Occipital lobe (tissue), 2 donors: ENCODE results near the gene HBEGF. TPM values are rescaled to one million over a fixed set of nuclear protein-coding genes. Genes with fewer than 3 reads are reported as not detected.

ENCODE experiments used
- DNase-seq: peaks from one replicate; lab custom pipeline; 2025; lab: John Stamatoyannopoulos, UW
- total RNA-seq: library from RNA; depleted of rRNA; stranded (reverse); fragments of >200 nt; gene quantifications from one replicate; pipeline ENCODE4 v1.2.3, GENCODE V29; 2014

Gene HBEGF
- total RNA-seq, 1 donor from 2014 or later: 8.7 TPM

DNA sequence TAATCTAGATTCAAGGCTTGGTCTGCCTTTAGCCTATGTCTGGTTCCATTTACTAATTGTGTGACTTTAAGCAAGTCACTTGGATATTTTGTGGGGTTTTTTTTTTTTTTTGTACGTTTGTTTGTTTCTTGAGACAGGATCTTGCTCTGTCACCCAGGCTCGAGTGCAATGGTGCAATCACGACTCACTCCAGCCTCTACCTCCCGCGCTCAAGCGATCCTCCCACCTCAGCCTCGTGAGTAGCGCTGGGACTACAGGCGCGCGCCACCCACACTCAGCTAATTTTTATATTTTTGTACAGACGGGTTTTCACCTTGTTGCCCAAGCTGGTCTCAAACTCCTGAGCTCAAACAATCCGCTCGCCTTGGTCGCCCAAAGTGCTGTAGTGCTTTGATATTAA is 42.4 kb downstream of the HBEGF start:
- no peak for DNase-seq

DNA sequence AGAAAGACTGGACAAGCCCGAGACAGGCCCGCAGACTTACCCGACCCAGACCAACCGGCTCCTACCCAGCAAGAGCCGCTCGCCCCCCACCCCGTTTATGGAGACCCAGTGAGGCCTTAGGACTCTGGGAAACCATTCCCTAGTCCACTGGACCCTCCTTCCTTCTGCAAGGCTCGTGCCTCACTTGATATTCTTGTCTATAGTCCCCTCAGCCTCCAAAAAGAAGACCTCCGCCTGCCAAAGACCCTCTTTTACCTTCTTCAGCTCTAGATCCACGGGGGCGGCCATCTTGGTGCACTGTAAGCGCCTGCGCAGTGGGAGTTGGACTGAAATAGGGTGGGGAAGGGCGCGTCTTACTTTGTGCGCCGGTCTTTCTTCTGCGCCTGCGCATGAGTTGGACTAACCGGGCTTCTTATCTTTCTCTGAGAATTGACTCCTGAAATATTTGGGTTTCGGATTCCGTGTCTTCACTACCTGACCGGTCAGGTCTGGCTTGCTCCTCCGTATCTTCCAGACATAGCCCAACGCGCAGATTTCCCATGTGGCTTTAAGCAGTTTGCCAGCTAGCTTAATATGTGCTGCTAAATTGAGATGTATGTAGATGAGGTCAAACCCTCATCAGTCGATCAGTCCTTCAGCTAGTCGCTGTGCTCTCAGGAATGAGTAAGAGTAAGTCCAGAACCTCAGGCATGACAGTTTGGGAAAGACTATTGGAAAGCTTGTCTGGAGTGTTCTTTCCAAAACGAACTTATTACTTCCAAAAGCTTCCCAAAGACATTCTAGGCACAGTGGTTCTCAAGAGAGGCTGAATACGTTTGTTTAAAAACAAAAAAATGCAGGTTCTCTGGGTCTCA is 43.4 kb downstream of the HBEGF start, which contains the start of gene PFDN1:
TSS of gene PFDN1 (minus strand) at position 316 of the 854 bp plus-strand sequence. CDS start at position 288, 28 bp downstream.
- DNase-seq: peak; percentile 86

DNA sequence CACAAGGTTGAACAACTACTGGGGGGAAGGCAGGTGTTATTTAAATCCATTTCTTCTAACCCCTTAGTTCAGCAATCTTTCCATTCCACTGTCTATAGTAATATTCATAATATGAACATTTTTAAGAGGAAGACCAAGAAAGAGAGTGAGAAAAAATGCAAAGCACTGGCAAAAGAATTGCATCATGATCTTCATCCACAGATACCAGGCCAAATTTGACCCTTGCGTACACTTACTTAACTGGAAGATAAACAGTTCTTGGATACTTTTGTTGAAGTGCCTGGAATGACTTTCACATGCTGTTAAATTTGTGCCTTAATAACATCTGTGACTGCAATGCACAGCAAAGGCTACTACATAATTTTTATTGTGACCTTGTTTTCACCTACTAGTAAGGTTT is 45.3 kb downstream of the HBEGF start:
- DNase-seq: no peak

DNA sequence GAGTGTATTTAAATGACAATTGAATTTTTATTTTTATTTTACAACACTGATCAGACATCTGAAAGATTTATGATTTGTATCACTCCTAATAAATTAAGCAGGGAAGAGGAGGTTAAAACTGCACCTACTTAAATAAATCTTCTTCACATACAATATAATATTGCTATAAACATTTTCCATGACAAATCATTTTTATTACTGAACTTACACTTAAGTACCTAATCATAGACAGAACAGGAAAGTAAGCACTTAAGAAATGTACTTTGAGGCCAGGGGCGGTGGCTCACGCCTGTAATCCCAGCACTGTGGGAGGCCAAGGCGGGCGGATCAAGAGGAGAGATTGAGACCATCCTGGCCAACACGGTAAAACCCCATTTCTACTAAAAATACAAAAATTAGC is 47.3 kb downstream of the HBEGF start:
- no peak for DNase-seq

DNA sequence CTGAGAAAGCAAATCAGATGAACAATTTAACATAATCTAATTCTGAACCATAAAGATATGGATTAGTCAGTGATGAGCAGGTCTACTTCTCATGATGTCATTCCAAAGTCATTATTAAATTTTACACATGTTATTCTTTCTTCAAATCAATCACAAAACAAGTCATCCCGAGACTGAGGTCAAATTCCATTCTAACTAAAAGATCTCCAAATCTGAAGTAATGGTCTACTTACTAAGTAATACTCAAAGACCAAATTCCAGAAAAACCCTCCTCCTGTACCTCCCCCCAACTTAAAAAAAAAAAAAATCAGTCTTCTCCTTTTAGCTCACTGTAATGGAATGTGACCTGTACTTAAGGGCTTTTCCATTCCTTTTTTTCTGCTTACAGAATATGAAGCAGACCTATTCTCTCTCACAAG is 48.2 kb downstream of the HBEGF start:
- DNase-seq: no peak

DNA sequence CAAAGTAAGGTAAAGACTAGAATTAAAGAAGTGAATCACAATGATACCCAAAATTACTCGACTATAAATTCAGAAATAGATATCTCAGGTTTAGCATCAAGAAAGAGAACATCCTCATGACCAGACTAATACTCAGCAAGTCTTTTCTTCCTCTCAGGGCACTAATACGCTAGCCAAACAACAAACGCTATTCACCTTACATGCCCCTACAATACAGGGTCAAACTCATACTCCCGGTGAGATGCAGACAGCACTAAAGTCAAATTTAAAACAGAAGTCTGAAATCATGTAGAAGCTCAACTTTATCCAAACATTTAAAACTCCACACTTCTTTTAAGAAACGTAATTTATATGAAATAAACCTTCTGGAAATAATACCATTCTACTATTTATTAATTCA is 49.1 kb downstream of the HBEGF start:
- no peak for DNase-seq

DNA sequence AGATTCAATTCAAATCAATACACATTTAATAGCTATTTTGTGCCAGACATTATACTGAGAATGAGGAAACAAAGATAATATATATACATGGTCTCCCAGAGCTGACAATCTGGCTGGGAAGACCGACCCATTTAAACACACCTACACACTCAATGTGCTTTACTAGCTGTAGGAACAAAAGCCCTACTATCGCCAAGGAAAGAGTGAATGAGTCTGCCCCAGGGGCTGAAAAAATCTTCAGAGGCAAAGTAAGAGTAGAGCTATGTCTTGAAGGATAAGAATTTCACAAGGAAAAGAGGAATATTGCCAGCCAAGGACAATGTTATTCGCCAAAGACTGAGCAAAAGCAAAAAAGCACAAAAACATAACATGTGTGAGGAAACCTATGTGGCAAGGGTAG is 50.1 kb downstream of the HBEGF start:
- no peak for DNase-seq

DNA sequence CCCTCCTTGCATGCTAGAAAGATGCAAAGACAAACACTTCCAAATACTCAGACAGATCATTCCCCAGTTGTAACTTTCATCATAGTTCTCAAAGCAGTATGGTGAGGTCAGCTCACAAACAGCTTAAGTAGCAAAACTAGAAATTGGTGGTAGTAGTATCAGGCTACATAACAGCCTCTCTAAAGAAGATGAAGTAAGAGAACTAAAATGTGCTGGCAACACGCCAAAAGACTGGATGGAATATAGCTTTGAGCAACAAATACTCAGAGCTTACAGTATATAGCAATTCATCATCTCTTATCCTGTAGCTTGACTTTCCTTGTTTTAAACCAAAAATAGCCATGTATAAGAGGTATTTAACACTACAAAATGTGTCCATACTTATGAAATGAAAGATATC is 51.0 kb downstream of the HBEGF start:
- no peak for DNase-seq

DNA sequence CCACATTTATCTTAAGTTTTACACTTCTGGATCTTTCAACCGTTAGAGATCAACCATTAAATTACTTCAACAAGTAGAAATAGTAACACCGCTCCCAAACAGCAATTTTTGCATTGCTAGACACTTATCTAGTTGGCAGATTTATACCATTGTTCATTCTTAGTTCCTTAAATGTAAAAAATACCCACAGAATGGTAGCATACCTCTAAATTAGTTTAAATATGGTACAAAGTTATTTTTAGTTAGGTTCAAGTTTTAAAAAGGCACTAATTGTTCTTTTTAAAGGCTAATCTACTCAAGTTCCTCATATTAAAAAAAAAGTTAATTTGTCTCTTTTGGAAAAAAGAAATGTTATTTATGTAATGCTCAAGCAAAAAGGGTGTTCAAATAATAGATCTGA is 51.6 kb downstream of the HBEGF start:
- DNase-seq: no peak

DNA sequence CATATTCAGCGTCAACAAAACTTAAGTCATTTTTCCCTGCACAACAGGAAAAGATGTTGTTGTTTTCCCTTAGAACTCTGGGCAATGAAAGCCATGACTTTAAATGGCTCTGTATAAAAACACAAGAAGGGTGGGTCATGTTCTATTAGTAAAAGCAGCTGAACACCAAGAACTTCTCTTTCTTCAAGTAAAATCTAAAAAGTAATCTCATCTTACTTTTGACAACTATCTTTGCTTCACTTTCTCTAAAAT is 52.6 kb downstream of the HBEGF start:
- DNase-seq: no peak

DNA sequence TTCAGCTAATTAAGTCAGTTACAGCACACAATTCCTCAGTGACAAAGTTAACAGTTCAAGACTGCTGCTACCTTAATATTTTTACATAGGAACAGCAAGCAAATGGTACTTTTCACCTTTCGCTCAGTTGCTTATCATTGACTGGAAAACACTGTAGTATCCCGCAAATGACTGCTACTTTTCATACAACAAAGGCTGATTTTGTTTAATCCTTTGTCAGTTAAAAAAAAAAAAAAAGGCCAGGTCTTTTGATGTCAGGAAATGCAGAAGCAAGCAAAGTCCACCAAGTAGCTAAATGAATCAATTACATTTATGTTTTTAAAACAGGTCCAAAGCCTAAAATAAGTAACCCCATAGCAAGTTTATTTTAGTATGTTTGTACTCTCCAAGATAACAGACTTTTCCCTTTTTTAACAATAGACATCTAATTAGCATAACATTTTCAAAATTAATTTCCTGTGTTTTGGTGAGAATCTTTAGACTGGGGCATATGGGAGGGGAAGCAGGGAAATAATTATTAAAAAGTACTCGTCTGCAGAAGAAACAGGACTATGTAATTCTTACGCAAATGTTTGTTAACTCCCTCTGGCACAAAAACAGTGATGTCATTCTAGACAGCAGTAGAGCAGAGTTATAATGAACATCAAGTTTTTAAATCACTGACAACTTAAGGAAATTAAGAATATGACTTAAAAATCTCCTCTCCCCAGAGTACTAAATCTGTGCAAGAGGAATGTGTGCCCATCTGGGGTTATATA is 53.1 kb downstream of the HBEGF start:
- no peak for DNase-seq

DNA sequence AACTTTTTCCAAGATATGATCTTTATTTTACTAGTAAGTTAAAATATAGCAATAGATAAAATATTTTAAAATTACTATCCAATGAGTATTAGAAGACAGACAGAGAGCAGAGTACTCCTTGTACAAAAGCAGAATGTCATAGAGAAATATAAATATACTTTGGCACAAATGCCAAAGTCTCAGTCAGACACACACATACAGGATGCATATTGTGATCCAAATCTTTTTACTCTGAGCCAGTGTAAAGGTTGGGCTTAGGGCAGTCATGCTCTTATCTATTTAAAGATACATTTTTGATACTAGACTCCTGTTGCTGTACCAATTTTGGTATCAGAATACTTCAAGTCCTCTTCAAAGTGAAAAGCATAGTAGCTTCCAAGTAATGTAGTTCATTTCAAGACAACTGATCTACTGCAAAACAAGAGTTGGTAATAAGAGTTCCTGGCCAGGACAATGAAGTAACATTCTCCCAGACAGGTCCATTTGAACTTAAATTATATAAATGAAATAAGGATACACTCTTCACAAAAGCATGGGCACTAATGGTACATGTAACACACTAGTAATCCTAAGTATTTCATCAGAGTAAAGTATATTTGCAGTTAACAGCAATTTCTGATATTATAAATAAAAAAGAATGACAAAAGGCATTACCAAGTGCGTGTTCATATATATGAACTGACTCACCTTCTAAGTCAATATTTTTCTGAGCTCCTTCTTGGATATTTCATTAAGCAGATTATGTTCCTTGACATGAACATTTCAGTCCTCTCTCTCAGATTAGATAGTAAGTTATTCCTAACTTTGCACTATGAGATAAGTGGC is 54.0 kb downstream of the HBEGF start:
- DNase-seq: no peak

DNA sequence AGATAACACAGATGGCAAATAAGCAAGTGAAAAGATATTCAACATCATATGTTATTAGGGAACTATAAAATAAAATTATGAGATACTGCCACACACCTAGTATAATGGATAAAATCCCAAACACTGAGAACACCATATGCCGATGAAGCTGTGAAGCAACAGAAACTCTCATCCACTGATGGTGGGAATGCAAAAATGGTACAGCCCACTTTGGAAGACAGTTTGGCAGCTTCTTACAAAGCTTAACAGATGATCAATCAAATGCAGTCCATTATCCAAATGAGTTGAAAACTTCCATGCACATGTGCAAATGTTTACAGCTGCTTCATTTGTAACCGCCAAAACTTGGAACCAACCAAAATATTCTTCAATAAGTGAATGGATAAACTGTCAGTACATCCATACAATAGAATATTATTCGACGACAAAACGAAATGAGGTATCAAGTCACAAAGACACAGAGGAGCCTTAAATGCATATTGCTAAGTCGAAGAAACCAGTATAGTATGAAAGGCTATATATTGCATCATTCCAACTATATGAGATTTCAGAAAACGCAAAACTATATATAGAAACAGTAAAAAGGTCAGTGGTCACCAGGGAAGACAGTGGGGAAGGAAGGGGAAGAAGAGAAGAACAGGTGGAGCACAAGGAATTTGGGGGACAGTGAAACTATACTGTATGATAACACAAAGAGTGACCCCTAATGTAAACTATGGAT is 58.4 kb downstream of the HBEGF start:
- DNase-seq: no peak

DNA sequence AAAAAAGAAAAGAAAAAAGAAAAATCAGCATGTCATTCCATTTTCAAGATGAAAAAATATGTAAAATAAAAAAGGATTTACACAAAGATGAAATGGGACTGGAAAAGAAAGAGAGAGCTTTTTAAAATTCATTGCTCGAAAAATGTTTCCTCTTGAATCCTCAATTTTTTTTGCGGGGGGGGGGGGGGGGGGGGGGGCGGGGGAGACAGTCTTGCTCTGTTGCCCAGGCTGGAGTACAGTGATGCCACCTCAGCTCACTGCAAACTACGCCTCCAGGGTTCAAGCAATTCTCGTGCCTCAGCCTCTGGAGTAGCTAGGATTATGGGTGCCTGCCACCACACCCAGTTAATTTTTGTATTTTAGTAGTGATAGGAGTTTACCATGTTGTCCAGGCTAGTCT is 60.0 kb downstream of the HBEGF start:
- no peak for DNase-seq

DNA sequence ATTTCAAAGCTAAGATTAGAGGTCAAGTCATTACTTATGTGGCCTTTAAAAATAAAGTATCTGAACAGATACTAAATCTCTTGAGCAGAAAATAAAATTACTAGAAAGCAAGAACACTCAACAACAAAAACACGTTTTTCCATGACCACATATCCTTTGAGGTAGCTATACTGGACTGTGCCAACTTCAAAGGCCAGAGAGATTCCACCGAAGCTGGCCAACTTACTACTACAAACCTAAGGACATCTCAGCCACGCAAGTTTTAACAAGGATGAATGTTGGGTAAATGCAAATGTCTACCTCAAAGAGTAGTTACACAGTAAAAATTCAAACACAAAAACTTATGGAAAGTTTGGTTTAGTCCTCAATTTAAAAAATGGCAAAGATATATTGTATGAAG is 62.4 kb downstream of the HBEGF start:
- DNase-seq: no peak

Other genes with a start within 250 kb of the HBEGF start
- 14.5 TPM for gene PURA, start 232.5 kb downstream of the HBEGF start, total RNA-seq
- 11.9 TPM for gene IGIP, start 220.7 kb downstream of the HBEGF start, total RNA-seq
- 3.9 TPM for gene CYSTM1, start 171.4 kb downstream of the HBEGF start, total RNA-seq
- gene PFDN1, start 43.5 kb downstream of the HBEGF start, total RNA-seq: 36.8 TPM
- under 0.01 TPM for gene SLC4A9, start 13.6 kb upstream of the HBEGF start, total RNA-seq
- 104 TPM for gene ANKHD1, start 55.2 kb upstream of the HBEGF start, total RNA-seq
- not detected for gene EIF4EBP3, start 201.1 kb upstream of the HBEGF start, total RNA-seq
- 17.0 TPM for gene SRA1, start 210.9 kb upstream of the HBEGF start, total RNA-seq
- gene APBB3, start 218.0 kb upstream of the HBEGF start, total RNA-seq: 24.5 TPM
- 3.7 TPM for gene SLC35A4, start 218.2 kb upstream of the HBEGF start, total RNA-seq